NCI-H1048 (cell line): ENCODE data around the gene CAPNS1.
"Not testable (repeated sequence)": the region's sequence is repeated elsewhere in the genome, so short reads cannot be mapped to it uniquely, and the experiment has no call there.

Experiments used
- DNase-seq: peaks from one replicate; lab custom pipeline; 2025; lab: John Stamatoyannopoulos, UW

The CAPNS1 gene

DNA sequence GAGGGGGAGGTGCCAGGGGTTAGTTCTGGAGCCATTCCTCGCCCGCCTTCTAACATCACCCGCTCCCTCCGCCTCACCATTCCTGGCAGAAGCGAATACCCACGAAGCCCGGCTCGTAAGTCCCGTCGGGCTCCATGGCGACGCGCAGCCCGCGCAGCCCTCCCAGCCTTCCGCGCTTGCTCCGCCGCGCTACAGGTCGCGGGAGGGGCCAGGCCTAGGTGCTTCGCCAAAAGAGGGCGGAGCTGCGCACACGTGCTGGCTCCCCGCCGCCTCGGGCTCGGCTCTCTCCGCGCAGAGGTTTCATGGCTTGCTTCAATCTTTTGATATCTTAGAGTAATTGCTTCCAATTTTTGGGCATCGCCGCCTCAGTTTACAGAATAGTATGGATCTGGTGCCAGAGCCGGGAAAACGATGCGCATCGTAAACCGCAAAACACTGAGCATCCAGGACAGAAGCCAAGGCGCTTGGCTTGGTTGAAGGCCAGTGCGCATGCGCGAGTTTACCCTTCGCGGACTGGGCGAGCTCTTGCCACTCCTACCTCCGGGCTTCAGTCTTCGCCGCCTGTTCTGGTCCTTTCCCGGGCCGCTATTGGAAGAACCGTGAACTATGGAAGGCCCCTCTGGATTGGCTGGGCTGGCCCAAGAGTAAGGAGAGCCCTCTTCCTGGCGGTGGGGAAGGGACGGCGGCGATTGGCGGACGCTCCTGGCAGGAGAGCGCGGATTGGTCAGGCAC lies 25.0 kb upstream of the CAPNS1 start, which contains the start of gene POLR2I:
Gene POLR2I, minus strand, starts transcription at position 155 of the 732 bp plus-strand sequence. Its CDS starts 19 bp downstream, at position 136.
- peak; percentile 98 for DNase-seq

- DNase-seq, result no peak
Measured at GRCh38 chr19:36115453-36116343, 24.2 kb upstream of the CAPNS1 start, which contains the start of gene TBCB. TSS of gene TBCB (plus strand) at chr19:36115468. CDS start at chr19:36115561, 93 bp downstream.

DNA sequence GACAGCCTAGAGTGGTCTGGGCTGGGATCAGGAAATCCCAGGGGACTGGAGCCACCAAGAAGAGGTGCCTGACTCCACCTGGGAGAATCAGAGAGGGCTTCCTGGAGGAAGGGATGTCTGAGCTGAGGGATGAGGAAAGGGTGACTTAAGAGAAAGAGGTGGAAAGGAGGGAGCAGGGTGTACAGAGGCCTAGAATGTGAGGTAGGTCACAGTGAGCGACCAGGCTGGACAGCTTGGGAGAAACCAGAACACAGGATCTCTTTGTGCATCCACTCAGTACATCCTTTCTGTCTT lies 23.6 kb upstream of the CAPNS1 start:
- no peak for DNase-seq

DNA sequence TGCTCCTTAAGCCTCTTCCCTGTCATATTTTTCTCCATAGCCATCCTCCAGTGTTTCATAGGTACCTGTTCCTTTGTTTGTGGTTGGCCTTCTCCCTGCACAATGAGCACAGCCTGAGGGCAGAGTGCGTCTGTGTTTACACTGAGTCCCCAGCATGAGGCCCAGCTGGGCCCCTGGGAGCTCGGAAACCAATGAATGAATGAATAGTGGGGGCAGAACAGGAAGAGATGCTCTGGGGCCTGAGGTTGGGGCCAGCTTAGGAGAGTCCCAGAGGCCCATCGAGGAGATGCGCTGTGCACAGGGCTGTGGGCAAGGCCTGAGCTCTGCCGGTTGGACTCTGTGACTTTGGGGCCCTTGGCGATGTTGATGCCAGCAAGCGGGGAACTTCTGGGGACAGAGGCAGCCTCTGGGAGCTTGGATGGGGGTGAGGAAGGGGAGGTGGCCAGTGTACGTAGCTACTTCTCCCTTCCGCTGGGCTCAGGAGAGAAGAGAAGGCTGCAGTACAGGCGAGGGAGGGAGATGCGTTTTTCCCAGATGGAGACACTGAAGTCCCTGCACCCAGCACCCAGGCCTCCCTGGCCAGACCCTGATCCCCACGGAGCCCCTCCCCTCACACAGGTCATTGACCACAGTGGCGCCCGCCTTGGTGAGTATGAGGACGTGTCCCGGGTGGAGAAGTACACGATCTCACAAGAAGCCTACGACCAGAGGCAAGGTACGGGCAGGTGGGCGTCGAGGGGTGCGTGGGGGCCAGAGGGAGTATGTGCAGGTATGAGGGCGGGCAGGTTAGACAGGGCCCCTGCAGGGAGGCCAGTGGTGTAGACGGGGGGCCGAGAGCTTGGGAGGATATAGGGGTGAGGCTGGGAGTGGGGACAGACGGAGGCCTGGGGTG lies 19.5 kb upstream of the CAPNS1 start:
- DNase-seq, result no peak

GRCh38 chr19:36120984-36121358 lies 18.9 kb upstream of the CAPNS1 start:
- no peak for DNase-seq

GRCh38 chr19:36121486-36122124 lies 18.3 kb upstream of the CAPNS1 start:
- DNase-seq, result no peak

DNA sequence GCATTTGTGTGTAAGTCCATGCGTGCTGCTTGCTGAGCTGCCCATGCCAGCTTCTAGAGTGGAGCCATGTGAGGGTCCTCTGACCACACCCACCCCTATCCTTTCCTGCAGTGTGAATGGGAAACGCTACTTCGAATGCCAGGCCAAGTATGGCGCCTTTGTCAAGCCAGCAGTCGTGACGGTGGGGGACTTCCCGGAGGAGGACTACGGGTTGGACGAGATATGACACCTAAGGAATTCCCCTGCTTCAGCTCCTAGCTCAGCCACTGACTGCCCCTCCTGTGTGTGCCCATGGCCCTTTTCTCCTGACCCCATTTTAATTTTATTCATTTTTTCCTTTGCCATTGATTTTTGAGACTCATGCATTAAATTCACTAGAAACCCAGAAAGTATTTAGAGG lies 14.3 kb upstream of the CAPNS1 start:
- DNase-seq, result no peak

GRCh38 chr19:36128392-36128736 lies 11.5 kb upstream of the CAPNS1 start:
- no peak for DNase-seq

DNA sequence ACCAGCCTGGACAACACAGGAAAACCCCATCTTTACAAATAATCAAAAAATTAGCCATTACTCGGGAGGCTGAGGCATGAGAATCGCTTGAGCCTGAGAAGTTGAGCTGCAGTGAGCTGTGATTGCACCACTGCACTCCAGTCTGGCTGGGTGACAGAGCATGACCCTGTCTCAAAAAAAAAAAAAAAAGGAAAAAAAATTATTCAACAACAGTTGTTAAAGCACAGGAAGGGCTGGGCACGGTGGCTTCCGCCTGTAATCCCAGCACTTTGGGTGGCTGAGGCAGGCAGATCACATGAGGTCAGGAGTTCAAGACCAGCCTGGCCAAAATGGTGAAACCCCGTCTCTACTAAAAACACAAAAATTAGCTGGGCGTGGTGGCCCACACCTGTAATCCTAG lies 8.6 kb upstream of the CAPNS1 start:
- not testable (repeated sequence) for DNase-seq

- DNase-seq, result not testable (repeated sequence)
Measured at GRCh38 chr19:36134867-36135266, 5.0 kb upstream of the CAPNS1 start.

GRCh38 chr19:36136964-36137686 lies 2.7 kb upstream of the CAPNS1 start:
- no peak for DNase-seq

- no peak for DNase-seq
Measured at GRCh38 chr19:36139120-36139472, 770 bp upstream of the CAPNS1 start.

DNA sequence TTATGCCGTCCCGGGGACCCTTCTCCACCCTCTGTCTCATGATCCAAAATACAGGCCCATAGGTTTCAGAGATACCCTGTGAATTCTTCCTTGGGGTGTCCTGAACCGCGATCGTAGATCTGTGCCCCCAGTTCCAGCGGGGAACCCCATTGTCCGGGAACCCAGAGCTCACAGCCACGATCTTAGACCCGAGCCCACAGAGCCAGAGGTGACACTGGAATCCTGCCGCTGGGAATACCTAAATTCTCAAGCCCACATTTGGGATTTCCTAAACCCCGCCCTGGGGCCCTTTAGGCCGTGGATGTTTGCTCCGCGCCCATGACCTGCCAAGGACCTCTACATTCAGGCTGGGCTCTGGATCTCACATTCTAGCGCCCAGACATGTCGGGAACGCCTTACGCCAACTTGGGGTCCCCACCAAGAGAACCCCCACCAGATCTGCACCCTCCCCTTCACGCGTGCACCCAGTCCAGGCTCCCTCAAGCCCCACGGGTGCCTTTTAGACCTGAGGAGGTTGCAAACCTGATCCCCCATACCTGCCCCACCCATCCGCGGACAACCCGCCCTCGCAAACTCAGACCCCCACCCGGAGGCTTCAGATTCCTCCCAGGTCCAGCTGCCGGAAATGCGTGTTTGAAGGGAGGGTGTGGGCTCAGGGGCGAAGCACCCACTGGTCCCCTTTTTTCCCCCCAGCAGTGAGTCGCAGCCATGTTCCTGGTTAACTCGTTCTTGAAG lies 605 bp downstream of the CAPNS1 start:
- no peak for DNase-seq

DNA sequence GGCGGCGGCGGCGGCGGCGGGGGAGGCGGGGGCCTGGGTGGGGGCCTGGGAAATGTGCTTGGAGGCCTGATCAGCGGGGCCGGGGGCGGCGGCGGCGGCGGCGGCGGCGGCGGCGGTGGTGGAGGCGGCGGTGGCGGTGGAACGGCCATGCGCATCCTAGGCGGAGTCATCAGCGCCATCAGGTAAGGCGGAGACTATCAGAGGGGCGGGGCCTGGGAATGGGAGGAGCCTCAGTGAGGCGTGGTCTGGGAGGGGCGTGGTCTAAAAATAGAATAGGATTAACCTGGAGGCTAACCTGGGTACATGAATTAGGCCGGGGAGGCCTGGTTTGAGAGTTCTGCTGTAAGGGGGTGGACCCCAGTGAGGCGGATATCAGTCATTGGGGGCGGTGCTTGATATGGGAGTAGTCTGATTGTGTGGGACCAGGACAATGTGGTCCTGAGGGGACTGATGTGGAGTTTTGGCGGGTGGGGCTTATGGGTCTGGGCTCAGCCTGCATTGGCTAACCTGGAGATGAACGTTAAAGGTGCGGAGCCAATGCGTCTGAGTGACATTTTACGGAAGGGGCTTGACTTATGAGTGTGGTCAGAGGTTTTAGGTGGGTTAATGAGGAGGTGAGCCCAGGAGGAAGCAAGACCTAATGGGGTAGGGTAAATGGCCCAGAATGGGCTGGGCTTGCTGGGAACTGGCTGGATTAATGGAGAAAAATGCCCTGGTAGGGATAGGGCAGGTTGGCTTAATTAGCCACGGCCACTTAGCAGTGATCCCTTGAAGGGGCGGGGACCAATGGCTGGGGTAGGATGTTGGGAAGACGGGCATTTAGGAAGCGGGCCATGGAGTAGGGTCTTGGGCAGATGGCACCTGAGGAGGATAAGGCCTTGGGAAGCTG lies 1.4 kb downstream of the CAPNS1 start:
- peak; percentile 26 for DNase-seq

DNA sequence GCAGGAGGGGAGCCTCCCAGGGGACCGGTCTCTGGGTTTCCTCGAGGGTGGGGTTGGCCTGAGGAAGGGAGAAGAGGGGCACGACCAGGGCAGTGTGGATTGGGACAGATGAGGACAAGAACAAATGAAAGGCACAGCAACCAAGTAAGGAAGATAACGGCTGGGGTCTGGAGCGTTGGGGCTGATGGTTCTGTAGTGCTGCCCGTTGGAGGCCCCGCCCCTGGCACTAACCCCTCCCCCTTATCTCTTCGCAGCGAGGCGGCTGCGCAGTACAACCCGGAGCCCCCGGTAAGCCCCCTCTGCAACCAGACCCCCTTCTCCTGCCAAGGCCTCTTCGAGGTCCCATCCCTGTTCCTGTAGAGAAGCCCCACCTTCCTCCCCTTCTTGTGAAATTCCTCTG lies 2.2 kb downstream of the CAPNS1 start:
- DNase-seq, result no peak

DNA sequence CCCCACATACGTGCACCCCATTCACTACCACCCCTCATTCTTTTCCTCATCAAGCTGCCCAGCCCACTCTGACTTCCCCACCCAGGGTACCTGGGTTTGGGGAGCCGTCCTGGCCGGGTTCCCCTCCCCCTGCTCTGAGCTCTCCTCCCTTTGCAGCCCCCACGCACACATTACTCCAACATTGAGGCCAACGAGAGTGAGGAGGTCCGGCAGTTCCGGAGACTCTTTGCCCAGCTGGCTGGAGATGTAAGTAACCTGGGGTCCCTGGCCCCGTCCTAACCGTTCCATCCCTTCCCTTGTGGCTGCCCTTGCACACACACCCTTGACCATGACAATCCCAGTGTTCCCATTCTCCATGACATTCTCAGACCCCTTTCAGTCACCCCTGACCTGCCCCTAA lies 2.6 kb downstream of the CAPNS1 start:
- DNase-seq, result no peak

GRCh38 chr19:36144624-36145023 lies 4.8 kb downstream of the CAPNS1 start:
- DNase-seq, result no peak

DNA sequence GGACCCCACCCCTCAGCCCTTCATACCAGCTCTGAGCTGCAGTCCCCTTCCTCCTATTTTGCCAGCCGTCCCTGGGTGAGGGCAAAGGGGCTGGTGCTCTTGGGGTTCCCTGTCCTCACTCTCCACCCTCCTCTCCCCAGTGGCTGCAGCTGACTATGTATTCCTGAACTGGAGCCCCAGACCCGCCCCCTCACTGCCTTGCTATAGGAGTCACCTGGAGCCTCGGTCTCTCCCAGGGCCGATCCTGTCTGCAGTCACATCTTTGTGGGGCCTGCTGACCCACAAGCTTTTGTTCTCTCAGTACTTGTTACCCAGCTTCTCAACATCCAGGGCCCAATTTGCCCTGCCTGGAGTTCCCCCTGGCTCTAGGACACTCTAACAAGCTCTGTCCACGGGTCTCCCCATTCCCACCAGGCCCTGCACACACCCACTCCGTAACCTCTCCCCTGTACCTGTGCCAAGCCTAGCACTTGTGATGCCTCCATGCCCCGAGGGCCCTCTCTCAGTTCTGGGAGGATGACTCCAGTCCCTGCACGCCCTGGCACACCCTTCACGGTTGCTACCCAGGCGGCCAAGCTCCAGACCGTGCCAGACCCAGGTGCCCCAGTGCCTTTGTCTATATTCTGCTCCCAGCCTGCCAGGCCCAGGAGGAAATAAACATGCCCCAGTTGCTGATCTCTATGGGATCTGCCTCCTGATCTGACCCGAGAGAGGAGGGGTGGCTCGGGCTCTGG lies 10.0 kb downstream of the CAPNS1 start:
- DNase-seq, result no peak

- no peak for DNase-seq
Measured at GRCh38 chr19:36150586-36150985, 10.7 kb downstream of the CAPNS1 start.
